ENCODE measurements around the gene TOR1AIP2.

DNA sequence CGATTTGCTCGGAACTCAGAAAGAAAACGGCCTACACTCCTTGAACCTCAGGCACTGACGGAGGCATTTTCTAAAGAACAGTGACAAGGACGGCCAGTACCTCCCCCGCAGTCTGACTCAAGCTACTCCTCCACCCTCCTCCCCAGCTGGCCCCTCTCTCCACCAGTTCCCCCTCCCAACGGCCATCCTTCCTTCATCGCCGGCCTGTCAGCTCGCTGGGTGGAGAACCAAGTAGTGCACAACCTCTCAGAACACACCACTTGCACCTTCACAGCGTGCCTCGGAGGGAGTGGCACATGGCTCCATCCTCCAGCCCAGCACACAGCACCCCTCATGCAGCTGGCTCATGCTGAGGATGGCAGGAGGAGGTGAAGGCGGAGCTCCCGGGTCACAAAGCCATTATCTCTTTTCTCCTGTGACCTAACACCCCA is 58.8 kb downstream of the TOR1AIP2 start:
- no peak for TF ChIP-seq JUND (IDR thresholded peaks at IDR 0.05)
- TF ChIP-seq, protein P1, sequence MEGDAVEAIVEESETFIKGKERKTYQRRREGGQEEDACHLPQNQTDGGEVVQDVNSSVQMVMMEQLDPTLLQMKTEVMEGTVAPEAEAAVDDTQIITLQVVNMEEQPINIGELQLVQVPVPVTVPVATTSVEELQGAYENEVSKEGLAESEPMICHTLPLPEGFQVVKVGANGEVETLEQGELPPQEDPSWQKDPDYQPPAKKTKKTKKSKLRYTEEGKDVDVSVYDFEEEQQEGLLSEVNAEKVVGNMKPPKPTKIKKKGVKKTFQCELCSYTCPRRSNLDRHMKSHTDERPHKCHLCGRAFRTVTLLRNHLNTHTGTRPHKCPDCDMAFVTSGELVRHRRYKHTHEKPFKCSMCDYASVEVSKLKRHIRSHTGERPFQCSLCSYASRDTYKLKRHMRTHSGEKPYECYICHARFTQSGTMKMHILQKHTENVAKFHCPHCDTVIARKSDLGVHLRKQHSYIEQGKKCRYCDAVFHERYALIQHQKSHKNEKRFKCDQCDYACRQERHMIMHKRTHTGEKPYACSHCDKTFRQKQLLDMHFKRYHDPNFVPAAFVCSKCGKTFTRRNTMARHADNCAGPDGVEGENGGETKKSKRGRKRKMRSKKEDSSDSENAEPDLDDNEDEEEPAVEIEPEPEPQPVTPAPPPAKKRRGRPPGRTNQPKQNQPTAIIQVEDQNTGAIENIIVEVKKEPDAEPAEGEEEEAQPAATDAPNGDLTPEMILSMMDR (IDR thresholded peaks at IDR 0.05), result no peak
- TF ChIP-seq POLR2AphosphoS5 (IDR thresholded peaks at IDR 0.05; ENCODE audit: low read depth, low read length), result no peak
- no peak for TF ChIP-seq GABPA (IDR thresholded peaks at IDR 0.05; ENCODE audit: low read depth)
- TF ChIP-seq SIN3A (IDR thresholded peaks at IDR 0.05; ENCODE audit: borderline replicate concordance, low read depth, low read length), result no peak
- TF ChIP-seq, protein P2, sequence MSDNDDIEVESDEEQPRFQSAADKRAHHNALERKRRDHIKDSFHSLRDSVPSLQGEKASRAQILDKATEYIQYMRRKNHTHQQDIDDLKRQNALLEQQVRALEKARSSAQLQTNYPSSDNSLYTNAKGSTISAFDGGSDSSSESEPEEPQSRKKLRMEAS (IDR thresholded peaks at IDR 0.05; ENCODE audit: low read depth), result no peak
- no peak for TF ChIP-seq MXI1 (IDR thresholded peaks at IDR 0.05; ENCODE audit: low read depth, low read length)
- no peak for TF ChIP-seq RFX5 (IDR thresholded peaks at IDR 0.05; ENCODE audit: low read length)

Data from SK-N-SH (cell line).